ENCODE measurements around the gene GPRIN2.
"Not testable (repeated sequence)": the region's sequence is repeated elsewhere in the genome, so short reads cannot be mapped to it uniquely, and the experiment has no call there.

GPRIN2 gene

GRCh38 chr10:46537309-46537708 lies 19.1 kb downstream of the GPRIN2 start:
- DNase-seq (ENCODE audit: low spot score): no peak

- DNase-seq (ENCODE audit: low spot score): no peak
Measured at GRCh38 chr10:46536781-46537180, 19.7 kb downstream of the GPRIN2 start.

GRCh38 chr10:46536171-46536570 lies 20.3 kb downstream of the GPRIN2 start:
- no peak for DNase-seq (ENCODE audit: low spot score)

GRCh38 chr10:46534828-46535524 lies 21.5 kb downstream of the GPRIN2 start:
- DNase-seq (ENCODE audit: low spot score): no peak

GRCh38 chr10:46532256-46532655 lies 24.2 kb downstream of the GPRIN2 start:
- DNase-seq (ENCODE audit: low spot score): not testable (repeated sequence)

GRCh38 chr10:46530249-46531186 lies 25.9 kb downstream of the GPRIN2 start:
- peak; percentile 39 for DNase-seq (ENCODE audit: low spot score)

- DNase-seq (ENCODE audit: low spot score): not testable (repeated sequence)
Measured at GRCh38 chr10:46529742-46530141, 26.7 kb downstream of the GPRIN2 start.

- no peak for DNase-seq (ENCODE audit: low spot score)
Measured at GRCh38 chr10:46528675-46529615, 27.5 kb downstream of the GPRIN2 start.

GRCh38 chr10:46528171-46528671 lies 28.2 kb downstream of the GPRIN2 start:
- no peak for DNase-seq (ENCODE audit: low spot score)

- no peak for DNase-seq (ENCODE audit: low spot score)
Measured at GRCh38 chr10:46527241-46527811, 29.1 kb downstream of the GPRIN2 start.

GRCh38 chr10:46526682-46527038 lies 29.8 kb downstream of the GPRIN2 start:
- no peak for DNase-seq (ENCODE audit: low spot score)

- DNase-seq (ENCODE audit: low spot score): no peak
Measured at GRCh38 chr10:46525824-46526681, 30.4 kb downstream of the GPRIN2 start.

- peak; percentile 77 for DNase-seq (ENCODE audit: low spot score)
Measured at GRCh38 chr10:46525177-46525823, 31.2 kb downstream of the GPRIN2 start.

GRCh38 chr10:46524472-46525176 lies 31.8 kb downstream of the GPRIN2 start:
- DNase-seq (ENCODE audit: low spot score): no peak

- DNase-seq (ENCODE audit: low spot score): peak; percentile 65
Measured at GRCh38 chr10:46523962-46524471, 32.4 kb downstream of the GPRIN2 start.

- DNase-seq (ENCODE audit: low spot score): no peak
Measured at GRCh38 chr10:46523119-46523961, 33.1 kb downstream of the GPRIN2 start.

GRCh38 chr10:46522295-46523118 lies 34.0 kb downstream of the GPRIN2 start:
- DNase-seq (ENCODE audit: low spot score): no peak

Data from RKO (cell line).